Naive thymus-derived CD4-positive, alpha-beta T cell (primary cell): ENCODE data around the gene MED13L. TPM values are rescaled to one million over a fixed set of nuclear protein-coding genes. Genes with fewer than 3 reads are reported as not detected.

Experiments used
- ATAC-seq: fragments of 150-1000 bp; cut with Tn5 transposase; 2 replicates; pipeline ENCODE4 v1.10.0; 2021; ENCODE audit warnings: mild to moderate bottlenecking, moderate library complexity
- CTCF ChIA-PET: fragments of 350-600 bp; sonication (Branson Sonifier 250); formaldehyde crosslinking; loops from one replicate; lab custom pipeline; 2021; ENCODE audit warnings: antibody characterized with exemption; lab: Charles Lee
- POLR2A ChIA-PET: fragments of 350-600 bp; sonication (Branson Sonifier 250); formaldehyde crosslinking; loops from one replicate; lab custom pipeline; 2021; ENCODE audit warnings: antibody characterized with exemption, inconsistent platforms; lab: Charles Lee
- DNase-seq, 9 donors: peaks; one replicate each; pipeline versions ENCODE4 v3.0.0 to v3.0.0-alpha.2; 2020 to 2022; ENCODE audit warnings: mixed read lengths in 1 of 9
- H3K27ac ChIP-seq: one replicate; pipeline ENCODE4 v1.7.0; 2013; ENCODE audit warnings: mild to moderate bottlenecking, low read depth, low read length, moderate library complexity
- H3K27me3 ChIP-seq, 2 donors: one replicate each; pipeline ENCODE4 v1.7.0; 2013; ENCODE audit warnings: low read length in 2 of 2, mild to moderate bottlenecking in 2 of 2, moderate library complexity in 2 of 2; ENCODE audit not compliant: control insufficient read depth in 2 of 2, insufficient read depth in 2 of 2
- H3K36me3 ChIP-seq, 3 experiments: 1 replicate in 2 of 3; 2 replicates in 1 of 3; pipeline ENCODE4 v1.7.0; 2013; ENCODE audit warnings: low read length in 3 of 3, mild to moderate bottlenecking in 3 of 3, moderate library complexity in 1 of 3; ENCODE audit not compliant: insufficient read depth in 3 of 3, control insufficient read depth in 2 of 3
- H3K4me1 ChIP-seq, 2 donors: one replicate each; pipeline ENCODE4 v1.7.0; 2013; ENCODE audit warnings: low read length in 2 of 2, mild to moderate bottlenecking in 2 of 2, moderate library complexity in 1 of 2; ENCODE audit not compliant: control insufficient read depth in 2 of 2, insufficient read depth in 2 of 2
- H3K4me3 ChIP-seq: 2 replicates; pipeline ENCODE4 v1.7.0; 2013; ENCODE audit warnings: mild to moderate bottlenecking, low read length
- H3K9me3 ChIP-seq, 3 experiments: 1 replicate in 2 of 3; 2 replicates in 1 of 3; pipeline ENCODE4 v1.7.0; 2013; ENCODE audit warnings: low read length in 3 of 3; ENCODE audit not compliant: control insufficient read depth in 2 of 3
- H3K27ac Mint-ChIP-seq, 9 donors: one replicate each; pipeline ENCODE4 v1.8.0; 2020 to 2022; ENCODE audit warnings: mixed read lengths in 9 of 9, mild to moderate bottlenecking in 8 of 9, moderate library complexity in 5 of 9, inconsistent platforms in 2 of 9
- H3K27me3 Mint-ChIP-seq, 5 donors: one replicate each; pipeline ENCODE4 v1.8.0; 2021 to 2022; ENCODE audit warnings: mixed read lengths in 5 of 5, mild to moderate bottlenecking in 1 of 5
- H3K36me3 Mint-ChIP-seq, 5 donors: one replicate each; pipeline ENCODE4 v1.8.0; 2020 to 2022; ENCODE audit warnings: mixed read lengths in 5 of 5, mild to moderate bottlenecking in 3 of 5, inconsistent platforms in 1 of 5
- H3K4me1 Mint-ChIP-seq, 7 donors: one replicate each; pipeline ENCODE4 v1.8.0; 2020 to 2022; ENCODE audit warnings: mixed read lengths in 7 of 7, mild to moderate bottlenecking in 3 of 7, inconsistent platforms in 1 of 7
- H3K4me3 Mint-ChIP-seq, 10 donors: one replicate each; pipeline ENCODE4 v1.8.0; 2020 to 2022; ENCODE audit warnings: mild to moderate bottlenecking in 10 of 10, mixed read lengths in 10 of 10, moderate library complexity in 6 of 10, inconsistent platforms in 2 of 10
- H3K9me3 Mint-ChIP-seq, 11 donors: one replicate each; pipeline ENCODE4 v1.8.0; 2020 to 2022; ENCODE audit warnings: mixed read lengths in 11 of 11, mild to moderate bottlenecking in 4 of 11, inconsistent platforms in 1 of 11, moderate library complexity in 1 of 11
- intact Hi-C, 2 donors: fragments of 100-400 bp; cut with micrococcal nuclease; formaldehyde crosslinking; loops; one replicate each; pipeline ENCODE4 v1.15.1; 2023
- polyA plus RNA-seq, 2 donors: library from polyadenylated mRNA; unstranded; fragments of 300-500 nt; fragmentation: Illumina TruSeq; gene quantifications; one replicate each; pipeline ENCODE4 v1.2.3, GENCODE V29; 2021
- total RNA-seq, 6 experiments: library from RNA in 5 of 6; stranded (reverse) in 5 of 6; gene quantifications; 1 replicate in 5 of 6; 2 replicates in 1 of 6; pipeline ENCODE4 v1.2.3 and lab custom pipeline; 2021 to 2026

Gene MED13L
- total and polyA plus RNA-seq, 7 experiments from 2014 or later, result 8.3 to 283 (median 155) TPM

DNA sequence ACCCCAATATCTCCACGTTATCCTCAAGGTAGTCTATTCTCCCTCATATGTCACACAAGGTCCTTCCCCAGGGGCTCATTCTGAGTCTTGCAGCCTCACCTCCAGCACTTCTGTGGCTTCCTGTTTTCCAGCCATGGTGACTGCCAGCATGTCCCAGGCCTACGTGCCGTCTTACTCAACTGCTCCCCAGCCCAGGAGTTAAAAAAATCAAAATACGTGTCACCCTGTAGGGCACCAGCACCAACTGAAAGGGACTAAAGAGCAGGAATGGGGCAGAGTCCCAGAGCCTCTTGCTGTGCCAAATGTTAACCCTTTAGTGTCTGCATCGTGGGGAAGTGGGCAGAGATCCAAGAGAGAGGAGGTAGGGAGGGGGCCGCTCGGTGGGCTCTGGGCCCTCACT lies 37.0 kb upstream of the MED13L start:
- Histone ChIP-seq H3K36me3 (no peaks in the 10 kb centered on the region), H3K9me3 (no peaks in the 10 kb centered on the region), H3K27ac (no peak overlapping the region), H3K4me1 (peaks cover 0 to 2% of the 10 kb centered on the region in 2 donors), H3K4me3 (no peak overlapping the region), H3K27me3 (no peaks in the 10 kb centered on the region)
- Mint-ChIP-seq H3K27ac (no peak overlapping the region), H3K4me1 (peaks cover 5 to 23% (median 8%) of the 10 kb centered on the region in 7 donors), H3K27me3 (peaks cover 0 to 3% (median 0%) of the 10 kb centered on the region in 5 donors), H3K36me3 (peaks cover 0 to 9% (median 5%) of the 10 kb centered on the region in 5 donors), H3K9me3 (peaks cover 0 to 11% (median 2%) of the 10 kb centered on the region in 11 donors), H3K4me3 (no peak overlapping the region)
- ATAC-seq (peak; percentile 34), DNase-seq (no peak)
- ChIA-PET CTCF (no interaction called here), POLR2A (interaction anchor here (0.5 kb wide), 1 partner anchor 251 kb away, joined by 3 read pairs; no protein-coding TSS in a partner anchor)
- intact Hi-C loops, result no loop called here

DNA sequence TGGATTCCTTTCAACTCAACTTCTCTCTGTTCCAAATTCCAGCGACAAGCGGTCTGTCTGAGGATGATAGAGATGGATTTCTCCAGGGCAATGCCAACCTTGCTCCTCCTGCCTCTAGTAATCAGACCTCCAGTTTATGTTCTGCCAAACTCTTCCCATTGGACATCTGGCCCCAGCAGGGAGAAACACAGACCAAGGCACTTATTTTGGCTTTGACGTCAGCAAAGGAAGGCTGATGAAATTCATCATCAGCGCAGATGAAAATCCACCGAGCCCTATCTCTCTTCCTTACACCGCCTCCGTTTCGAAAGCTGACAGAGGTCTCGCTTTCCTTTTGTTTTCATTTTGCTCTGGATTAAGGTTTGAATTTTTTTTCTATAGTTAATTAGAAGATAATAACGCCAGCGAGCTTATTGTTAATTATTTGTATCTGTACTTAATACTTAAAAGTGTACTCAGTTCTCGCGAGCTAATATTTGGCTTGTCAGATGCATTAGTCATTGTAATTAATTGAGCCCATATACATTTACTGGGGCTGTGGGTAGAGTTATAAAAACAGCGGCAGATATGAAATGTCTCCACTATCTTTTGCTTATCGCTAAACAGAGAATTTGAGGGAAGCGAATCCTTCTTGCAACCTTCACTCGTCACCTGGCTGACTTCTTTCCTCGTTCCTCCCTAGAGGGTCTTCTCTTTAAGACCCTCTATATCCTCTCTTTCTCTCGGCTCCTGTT lies 35.9 kb upstream of the MED13L start:
- ATAC-seq, result no peak
- H3K27ac ChIP-seq, result no peak overlapping the region
- H3K27me3 ChIP-seq, result no peaks in the 10 kb centered on the region
- H3K4me1 ChIP-seq, result no peaks in the 10 kb centered on the region
- Mint-ChIP-seq H3K36me3 (peaks cover 0 to 12% (median 5%) of the 10 kb centered on the region in 5 donors), H3K4me3 (no peak overlapping the region), H3K9me3 (peaks cover 0 to 18% (median 5%) of the 10 kb centered on the region in 11 donors), H3K27me3 (peaks cover 0 to 7% (median 0%) of the 10 kb centered on the region in 5 donors), H3K4me1 (peaks cover 0 to 17% (median 3%) of the 10 kb centered on the region in 7 donors), H3K27ac (no peak overlapping the region)
- ChIA-PET POLR2A (no interaction called here), CTCF (no interaction called here)
- intact Hi-C loops, result no loop called here
- no peak overlapping the region for H3K4me3 ChIP-seq
- no peak for DNase-seq
- H3K36me3 ChIP-seq, result no peaks in the 10 kb centered on the region
- no peaks in the 10 kb centered on the region for H3K9me3 ChIP-seq

DNA sequence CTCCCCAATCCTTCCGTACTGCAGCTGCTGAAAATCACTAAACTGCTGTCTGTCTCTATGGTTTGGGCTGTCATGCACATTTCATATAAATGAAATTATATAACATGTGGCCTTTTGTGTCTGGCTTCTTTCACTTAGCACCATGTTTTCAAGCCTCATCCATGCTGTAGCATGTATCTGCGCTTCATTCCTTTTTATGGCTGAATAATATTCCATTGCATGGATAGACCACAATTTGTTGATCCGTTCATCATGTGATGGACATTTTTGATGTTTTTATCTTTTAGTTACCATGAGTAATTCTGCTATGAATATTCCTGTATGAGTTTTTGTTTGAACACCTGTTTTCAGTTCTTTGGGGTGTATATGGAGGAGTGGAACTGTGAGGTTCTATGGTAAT lies 32.6 kb upstream of the MED13L start:
- DNase-seq (no peak), ATAC-seq (no peak)
- no peaks in the 10 kb centered on the region for H3K36me3 ChIP-seq
- CTCF ChIA-PET, result no interaction called here
- intact Hi-C loops, result no loop called here
- Mint-ChIP-seq H3K9me3 (peaks cover 0 to 18% (median 5%) of the 10 kb centered on the region in 11 donors), H3K4me1 (peaks cover 0 to 6% (median 0%) of the 10 kb centered on the region in 7 donors), H3K27ac (no peak overlapping the region), H3K27me3 (peaks cover 0 to 7% (median 0%) of the 10 kb centered on the region in 5 donors), H3K4me3 (no peak overlapping the region), H3K36me3 (peaks cover 0 to 8% (median 0%) of the 10 kb centered on the region in 5 donors)
- no peaks in the 10 kb centered on the region for H3K9me3 ChIP-seq
- H3K27ac ChIP-seq, result no peak overlapping the region
- H3K4me1 ChIP-seq, result no peaks in the 10 kb centered on the region
- POLR2A ChIA-PET, result no interaction called here
- H3K27me3 ChIP-seq, result no peaks in the 10 kb centered on the region
- H3K4me3 ChIP-seq, result no peak overlapping the region

DNA sequence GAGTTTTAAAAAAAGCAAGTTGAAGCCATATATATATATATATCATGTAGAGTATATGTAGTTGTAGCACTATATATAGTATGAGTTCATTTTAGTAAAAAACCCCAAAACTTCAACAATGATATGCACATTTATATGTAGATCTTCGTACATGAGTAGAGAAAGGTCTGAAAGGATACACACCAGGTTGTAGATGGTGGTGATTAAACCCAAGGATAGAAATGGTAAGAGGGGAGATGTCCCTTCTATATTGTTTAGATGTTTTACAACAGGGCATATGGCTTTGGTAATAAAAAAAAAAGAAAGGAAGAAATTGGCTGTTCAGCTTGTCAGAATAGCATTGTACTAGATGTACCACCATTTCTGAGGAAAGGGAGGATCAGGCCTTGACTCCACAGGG lies 31.9 kb upstream of the MED13L start:
- intact Hi-C loops, result no loop called here

DNA sequence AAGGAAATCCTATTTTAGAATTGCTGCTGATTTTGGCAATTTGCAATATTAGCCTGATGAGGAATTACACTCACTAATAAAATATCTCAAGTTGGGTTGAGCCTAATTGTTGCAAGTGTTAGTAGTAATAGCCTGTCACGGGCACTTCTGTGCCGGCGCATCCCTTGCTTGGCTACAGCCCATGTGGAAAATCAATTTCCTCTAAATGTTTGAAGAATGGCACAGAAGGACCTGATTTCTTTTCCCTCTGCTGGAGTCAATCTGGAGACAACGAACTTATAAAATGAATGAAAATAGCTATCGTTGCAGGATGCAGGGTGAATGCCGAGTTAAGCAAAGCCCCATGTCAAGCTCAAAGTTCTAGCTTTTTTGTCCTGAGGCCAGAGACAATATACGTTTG lies 31.2 kb upstream of the MED13L start:
- ChIA-PET POLR2A (no interaction called here), CTCF (no interaction called here)
- Histone ChIP-seq H3K9me3 (no peaks in the 10 kb centered on the region), H3K4me3 (no peak overlapping the region), H3K36me3 (no peaks in the 10 kb centered on the region), H3K4me1 (no peaks in the 10 kb centered on the region), H3K27ac (no peak overlapping the region), H3K27me3 (no peaks in the 10 kb centered on the region)
- Mint-ChIP-seq H3K36me3 (peaks cover 0 to 8% (median 0%) of the 10 kb centered on the region in 5 donors), H3K4me3 (no peak overlapping the region), H3K27ac (no peak overlapping the region), H3K4me1 (peaks cover 0 to 3% (median 0%) of the 10 kb centered on the region in 7 donors), H3K27me3 (peaks cover 0 to 11% (median 0%) of the 10 kb centered on the region in 5 donors), H3K9me3 (peaks cover 0 to 18% (median 5%) of the 10 kb centered on the region in 11 donors)
- DNase-seq (no peak), ATAC-seq (no peak)
- intact Hi-C loops, result no loop called here

More for the DNA sequence above, 31.9 kb upstream of the MED13L start:
- Histone ChIP-seq H3K27me3 (no peaks in the 10 kb centered on the region), H3K36me3 (no peaks in the 10 kb centered on the region), H3K27ac (no peak overlapping the region), H3K9me3 (no peaks in the 10 kb centered on the region), H3K4me3 (no peak overlapping the region), H3K4me1 (no peaks in the 10 kb centered on the region)
- H3K4me3 Mint-ChIP-seq, result no peak overlapping the region
- no peak for ATAC-seq
- H3K27me3 Mint-ChIP-seq, result peaks cover 0 to 11% (median 0%) of the 10 kb centered on the region in 5 donors
- H3K27ac Mint-ChIP-seq, result no peak overlapping the region
- POLR2A ChIA-PET, result no interaction called here
- DNase-seq, result no peak
- peaks cover 0 to 8% (median 0%) of the 10 kb centered on the region in 5 donors for H3K36me3 Mint-ChIP-seq
- CTCF ChIA-PET, result no interaction called here
- peaks cover 0 to 18% (median 5%) of the 10 kb centered on the region in 11 donors for H3K9me3 Mint-ChIP-seq
- peaks cover 0 to 3% (median 0%) of the 10 kb centered on the region in 7 donors for H3K4me1 Mint-ChIP-seq

DNA sequence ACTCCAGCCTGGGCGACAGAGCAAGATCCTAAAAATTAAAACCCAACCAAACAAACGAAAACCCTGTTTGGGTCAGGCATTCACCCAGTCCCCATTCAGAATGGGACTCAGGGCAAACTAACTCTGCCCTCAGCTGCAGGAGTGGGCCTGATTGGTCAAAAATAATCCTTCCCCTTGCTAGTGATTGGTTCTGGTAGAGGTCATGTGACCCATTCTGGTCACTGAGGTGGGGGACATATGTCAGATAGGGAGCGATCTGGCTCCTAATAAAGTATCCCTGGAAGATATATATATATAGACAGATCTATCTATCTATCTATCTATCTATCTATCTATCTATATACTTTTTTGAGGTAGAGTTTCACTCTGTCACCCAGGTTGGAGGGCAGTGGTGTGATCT lies 29.5 kb upstream of the MED13L start:
- Mint-ChIP-seq H3K27me3 (peaks cover 0 to 10% (median 0%) of the 10 kb centered on the region in 5 donors), H3K4me3 (no peak overlapping the region), H3K27ac (no peak overlapping the region), H3K36me3 (peaks cover 0 to 8% (median 0%) of the 10 kb centered on the region in 5 donors), H3K4me1 (peaks cover 0 to 3% (median 0%) of the 10 kb centered on the region in 7 donors), H3K9me3 (peaks cover 0 to 18% (median 5%) of the 10 kb centered on the region in 11 donors)
- intact Hi-C loops, result no loop called here
- Histone ChIP-seq H3K36me3 (no peaks in the 10 kb centered on the region), H3K27ac (no peak overlapping the region), H3K4me3 (no peak overlapping the region), H3K4me1 (no peaks in the 10 kb centered on the region), H3K27me3 (no peaks in the 10 kb centered on the region), H3K9me3 (no peaks in the 10 kb centered on the region)
- ATAC-seq, result no peak
- ChIA-PET POLR2A (no interaction called here), CTCF (no interaction called here)
- no peak for DNase-seq
